Bronchial epithelial cell (primary cell): ENCODE results near the gene RPS27L. TPM values are rescaled to one million over a fixed set of nuclear protein-coding genes. Genes with fewer than 3 reads are reported as not detected.
"Not testable (repeated sequence)": the region's sequence is repeated elsewhere in the genome, so short reads cannot be mapped to it uniquely, and the experiment has no call there.

ENCODE experiments used
- DNase-seq: peaks from one replicate; pipeline ENCODE4 v3.0.0-alpha.2; 2010; ENCODE audit warnings: low read depth
- FAIRE-seq: peaks from 2 replicates; lab custom pipeline; 2011; peaks lifted over from hg19 to GRCh38; lab: Jason Lieb, UNC
- H3K27me3 ChIP-seq: 2 replicates; pipeline ENCODE4 v1.5.1; 2011; ENCODE audit warnings: low read length; ENCODE audit not compliant: control insufficient read depth, insufficient read depth
- H3K36me3 ChIP-seq: 2 replicates; pipeline ENCODE4 v1.5.1; 2011; ENCODE audit warnings: low read length; ENCODE audit not compliant: control insufficient read depth, insufficient read depth
- H3K4me3 ChIP-seq: 2 replicates; pipeline ENCODE4 v1.5.1; 2011; ENCODE audit warnings: mild to moderate bottlenecking, low read depth, low read length, control low read depth
- CTCF ChIP-seq: IDR thresholded peaks from 2 replicates; pipeline ENCODE4 v1.5.1; 2011; ENCODE audit warnings: mild to moderate bottlenecking, moderate library complexity, low read length, control low read depth, inconsistent platforms; ENCODE audit not compliant: insufficient read depth, severe bottlenecking
- total RNA-seq: library from RNA; depleted of rRNA; stranded (reverse); fragments of >200 nt; gene quantifications from 2 replicates; pipeline ENCODE4 v1.2.1, GENCODE V29; 2014

RPS27L gene
- total RNA-seq, 1 donor from 2014 or later: 62.7 TPM

DNA sequence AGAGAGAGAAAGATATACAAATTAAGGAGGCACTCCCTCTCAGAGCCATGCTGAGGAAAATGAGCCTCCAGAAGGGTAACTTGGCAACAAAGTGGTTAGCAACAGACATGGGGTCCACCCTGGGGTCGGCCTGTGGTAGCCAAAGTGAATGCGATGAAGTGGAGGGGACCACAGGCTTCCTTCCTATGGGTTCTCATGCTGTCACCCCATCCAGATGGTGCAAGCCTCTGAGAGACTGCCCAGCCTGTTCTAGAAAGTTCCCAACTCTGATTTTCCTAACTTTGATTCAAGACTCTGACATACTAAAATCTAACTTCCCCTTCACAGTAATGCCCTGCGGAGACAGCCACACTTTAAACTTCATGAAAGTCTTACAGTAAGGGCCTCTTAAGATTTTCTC, 53.9 kb downstream of the RPS27L start:
- FAIRE-seq (no peak), DNase-seq (no peak)
- H3K36me3 ChIP-seq: no peaks in the 10 kb centered on the region
- H3K27me3 ChIP-seq: no peaks in the 10 kb centered on the region
- no peak overlapping the region for H3K4me3 ChIP-seq
- no peak for TF ChIP-seq CTCF

DNA sequence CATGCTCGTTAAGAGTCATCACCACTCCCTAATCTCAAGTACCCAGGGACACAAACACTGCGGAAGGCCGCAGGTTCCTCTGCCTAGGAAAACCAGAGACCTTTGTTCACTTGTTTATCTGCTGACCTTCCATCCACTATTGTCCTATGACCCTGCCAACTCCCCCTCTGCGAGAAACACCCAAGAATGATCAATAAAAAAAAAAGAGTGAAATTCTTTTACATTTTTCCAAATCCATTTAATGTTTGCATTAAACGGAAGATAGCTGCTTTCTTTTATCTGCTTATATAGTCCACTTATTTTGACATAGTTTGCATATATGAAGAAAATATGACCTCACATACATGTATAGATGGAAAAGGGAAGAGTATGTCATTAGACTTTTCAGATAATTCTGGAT, 57.7 kb downstream of the RPS27L start:
- FAIRE-seq, DNase-seq, H3K27me3 ChIP-seq, H3K4me3 ChIP-seq, H3K36me3 ChIP-seq: not testable (repeated sequence)

DNA sequence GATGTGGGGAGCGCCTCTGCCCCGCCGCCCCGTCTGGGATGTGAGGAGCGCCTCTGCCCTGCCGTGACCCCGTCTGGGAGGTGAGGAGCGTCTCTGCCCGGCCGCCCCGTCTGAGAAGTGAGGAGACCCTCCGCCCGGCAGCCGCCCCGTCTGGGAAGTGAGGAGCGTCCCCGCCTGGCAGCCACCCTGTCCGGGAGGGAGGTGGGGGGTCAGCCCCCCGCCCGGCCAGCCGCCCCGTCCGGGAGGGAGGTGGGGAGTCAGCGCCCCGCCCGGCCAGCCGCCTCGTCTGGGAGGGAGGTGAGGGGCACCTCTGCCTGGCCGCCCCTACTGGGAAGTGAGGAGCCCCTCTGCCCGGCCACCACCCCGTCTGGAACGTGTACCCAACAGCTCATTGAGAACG, 58.4 kb downstream of the RPS27L start:
- DNase-seq, FAIRE-seq, H3K27me3 ChIP-seq, H3K4me3 ChIP-seq, H3K36me3 ChIP-seq: not testable (repeated sequence)

Other genes with a start within 250 kb of the RPS27L start
- 111 and 190 TPM in 2 replicates for gene TPM1, start 114.7 kb downstream of the RPS27L start, total RNA-seq
- gene LACTB, start 35.6 kb downstream of the RPS27L start, total RNA-seq: 14.5 and 15.5 TPM in 2 replicates
- 18.7 and 23.0 TPM in 2 replicates for gene RAB8B, start 32.1 kb upstream of the RPS27L start, total RNA-seq
- 4.1 and 4.7 TPM in 2 replicates for gene APH1B, start 120.1 kb upstream of the RPS27L start, total RNA-seq
- 44.0 TPM in 2 replicates for gene CA12, start 224.4 kb upstream of the RPS27L start, total RNA-seq